Activated B cell treated with CpG ODN at 0.5 μM for 24 hours (primary cell): ENCODE results near the gene SLC25A1. TPM values are rescaled to one million over a fixed set of nuclear protein-coding genes. Genes with fewer than 3 reads are reported as not detected.

Experiments used
- ATAC-seq: fragments of 200-7000 bp; cut with Tn5 transposase; one replicate; pipeline ENCODE4 v1.10.0; 2021; ENCODE audit warnings: low read depth, mild to moderate bottlenecking, moderate library complexity
- CTCF ChIA-PET: fragments of 350-600 bp; sonication (Branson Sonifier 250); formaldehyde crosslinking; loops from one replicate; lab custom pipeline; 2021; ENCODE audit warnings: antibody characterized with exemption; lab: Charles Lee
- POLR2A ChIA-PET: fragments of 350-600 bp; sonication (Branson Sonifier 250); formaldehyde crosslinking; loops from one replicate; lab custom pipeline; 2021; ENCODE audit warnings: antibody characterized with exemption; lab: Charles Lee
- DNase-seq: peaks from one replicate; pipeline ENCODE4 v3.0.0; 2022
- H3K27ac Mint-ChIP-seq: one replicate; pipeline ENCODE4 v1.8.0; 2020; ENCODE audit warnings: mixed read lengths
- H3K27me3 Mint-ChIP-seq: one replicate; pipeline ENCODE4 v1.8.0; 2021; ENCODE audit warnings: mixed read lengths
- H3K36me3 Mint-ChIP-seq: one replicate; pipeline ENCODE4 v1.8.0; 2021; ENCODE audit warnings: low read depth, mixed read lengths
- H3K4me1 Mint-ChIP-seq: one replicate; pipeline ENCODE4 v1.8.0; 2021; ENCODE audit warnings: mixed read lengths
- H3K4me3 Mint-ChIP-seq: one replicate; pipeline ENCODE4 v1.8.0; 2020; ENCODE audit warnings: mild to moderate bottlenecking, mixed read lengths
- H3K9me3 Mint-ChIP-seq: one replicate; pipeline ENCODE4 v1.8.0; 2020; ENCODE audit warnings: mixed read lengths
- CTCF ChIP-seq: fragments of 200-600 bp; IDR thresholded peaks from one replicate; pipeline ENCODE4 v1.8.0; 2022; ENCODE audit warnings: antibody characterized with exemption, mild to moderate bottlenecking
- intact Hi-C: fragments of 100-400 bp; cut with micrococcal nuclease; formaldehyde crosslinking; loops from one replicate; pipeline ENCODE4 v1.15.1; 2024
- total RNA-seq: library from RNA; stranded (reverse); gene quantifications from 2 replicates; pipeline ENCODE4 v1.2.3, GENCODE V29; 2022

The SLC25A1 gene
- total RNA-seq, 1 donor from 2014 or later: 44.2 TPM

DNA sequence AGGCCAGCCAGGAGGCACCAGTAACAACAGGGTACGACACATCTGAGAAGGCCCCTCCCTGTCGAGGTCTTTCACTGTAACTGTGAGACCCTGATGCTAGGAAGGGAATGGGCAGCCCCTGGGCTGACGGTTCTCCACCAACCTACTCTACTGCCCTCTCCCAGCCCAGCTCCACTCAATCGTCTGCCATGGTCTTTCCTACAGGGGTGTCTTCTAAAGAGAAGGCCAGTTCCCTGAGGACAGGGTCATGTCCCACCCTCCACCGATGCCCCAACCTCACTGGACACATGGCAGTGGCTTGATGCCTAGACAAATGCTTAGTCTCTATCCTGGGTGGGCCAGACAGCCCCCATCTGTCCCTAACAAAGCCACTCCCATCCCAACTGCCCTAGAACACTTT lies 46.0 kb upstream of the SLC25A1 start:
- POLR2A ChIA-PET: no interaction called here
- intact Hi-C loops: no loop called here
- no peaks in the 10 kb centered on the region for H3K4me1 Mint-ChIP-seq
- no peaks in the 10 kb centered on the region for H3K36me3 Mint-ChIP-seq
- no peaks in the 10 kb centered on the region for H3K27me3 Mint-ChIP-seq
- CTCF ChIA-PET: no interaction called here
- no peak overlapping the region for H3K27ac Mint-ChIP-seq
- ATAC-seq: no peak
- no peaks in the 10 kb centered on the region for H3K9me3 Mint-ChIP-seq
- TF ChIP-seq CTCF: no peak
- H3K4me3 Mint-ChIP-seq: no peak overlapping the region
- DNase-seq: no peak

GRCh38 chr22:19223617-19224016 lies 45.1 kb upstream of the SLC25A1 start:
- Mint-ChIP-seq H3K27me3 (no peaks in the 10 kb centered on the region), H3K9me3 (no peaks in the 10 kb centered on the region), H3K4me1 (no peaks in the 10 kb centered on the region), H3K27ac (no peak overlapping the region), H3K4me3 (no peak overlapping the region), H3K36me3 (no peaks in the 10 kb centered on the region)
- no peak for ATAC-seq
- no peak for DNase-seq
- intact Hi-C loops: no loop called here
- ChIA-PET CTCF (no interaction called here), POLR2A (no interaction called here)
- TF ChIP-seq CTCF: no peak

DNA sequence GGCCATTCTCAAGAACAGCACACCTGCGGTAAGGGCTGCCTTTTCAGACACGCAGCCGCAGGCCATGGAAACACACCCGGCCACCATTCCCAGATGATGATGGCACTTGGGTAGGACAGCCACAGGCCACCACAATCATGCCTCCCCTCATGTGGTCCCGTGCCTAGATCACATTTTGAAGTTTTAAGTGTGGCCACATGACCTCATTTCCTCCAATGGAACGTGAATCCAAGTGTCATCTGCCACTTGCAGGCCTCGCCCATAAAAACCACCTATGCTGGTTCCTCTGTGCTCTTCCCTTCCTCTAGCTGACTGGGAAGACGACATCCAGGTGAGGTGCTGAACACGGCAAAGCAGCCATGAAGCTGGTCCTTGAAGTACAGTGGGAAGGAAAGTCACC lies 44.6 kb upstream of the SLC25A1 start:
- intact Hi-C loops: no loop called here
- no peak overlapping the region for H3K27ac Mint-ChIP-seq

GRCh38 chr22:19222242-19223005 lies 43.9 kb upstream of the SLC25A1 start:
- CTCF ChIA-PET: no interaction called here

More for the DNA sequence above, 44.6 kb upstream of the SLC25A1 start:
- CTCF ChIA-PET: no interaction called here
- TF ChIP-seq CTCF: no peak
- Mint-ChIP-seq H3K4me1 (no peaks in the 10 kb centered on the region), H3K27me3 (no peaks in the 10 kb centered on the region), H3K4me3 (no peak overlapping the region), H3K9me3 (no peaks in the 10 kb centered on the region), H3K36me3 (no peaks in the 10 kb centered on the region)
- ATAC-seq: no peak
- POLR2A ChIA-PET: no interaction called here
- DNase-seq: no peak

DNA sequence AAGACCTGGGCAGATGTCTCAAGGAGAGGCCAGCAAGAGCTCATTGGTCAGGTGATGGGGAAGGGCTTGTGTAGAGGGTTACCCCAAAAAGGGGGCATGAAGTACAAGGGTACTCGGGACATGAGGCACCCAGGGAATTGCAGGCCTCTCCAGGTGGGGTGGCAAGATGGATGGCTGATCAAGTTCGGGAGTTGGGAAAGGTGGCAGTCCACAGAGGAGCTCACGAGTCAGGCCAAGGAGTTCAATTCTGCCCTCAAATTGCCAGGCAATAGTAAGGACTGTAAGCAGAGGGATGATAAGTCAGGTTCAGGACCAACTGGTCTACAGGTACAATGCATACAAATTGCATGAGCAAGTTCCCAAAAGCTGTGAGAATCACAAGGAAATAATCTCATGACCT lies 42.3 kb upstream of the SLC25A1 start:
- intact Hi-C loops: no loop called here
- ChIA-PET POLR2A (no interaction called here), CTCF (interaction anchor here (5.2 kb wide), 1 partner anchor 409 kb away, joined by 18 read pairs; no protein-coding TSS in a partner anchor)
- ATAC-seq: no peak
- H3K4me1 Mint-ChIP-seq: peaks cover 4% of the 10 kb centered on the region
- H3K9me3 Mint-ChIP-seq: no peaks in the 10 kb centered on the region
- H3K4me3 Mint-ChIP-seq: no peak overlapping the region
- no peak for DNase-seq
- no peaks in the 10 kb centered on the region for H3K36me3 Mint-ChIP-seq
- no peak for TF ChIP-seq CTCF
- no peak overlapping the region for H3K27ac Mint-ChIP-seq
- H3K27me3 Mint-ChIP-seq: no peaks in the 10 kb centered on the region

More at GRCh38 chr22:19222242-19223005, 43.9 kb upstream of the SLC25A1 start:
- Mint-ChIP-seq H3K27ac (no peak overlapping the region), H3K36me3 (no peaks in the 10 kb centered on the region), H3K27me3 (no peaks in the 10 kb centered on the region), H3K4me1 (peaks cover 4% of the 10 kb centered on the region), H3K4me3 (no peak overlapping the region), H3K9me3 (no peaks in the 10 kb centered on the region)
- no peak for DNase-seq
- TF ChIP-seq CTCF: no peak
- POLR2A ChIA-PET: no interaction called here
- ATAC-seq: no peak
- intact Hi-C loops: no loop called here
